Fibroblast of villous mesenchyme (primary cell): Measurements from ENCODE around the gene WDR5B. TPM values are rescaled to one million over a fixed set of nuclear protein-coding genes. Genes with fewer than 3 reads are reported as not detected.
"Not testable (repeated sequence)": the region's sequence is repeated elsewhere in the genome, so short reads cannot be mapped to it uniquely, and the experiment has no call there.

Source experiments
- DNase-seq: peaks from one replicate; pipeline ENCODE4 v3.0.0-alpha.2; 2010; ENCODE audit warnings: low read depth
- H3K4me3 ChIP-seq: 2 replicates; pipeline ENCODE4 v1.5.1; 2011; ENCODE audit warnings: low read depth, mild to moderate bottlenecking, low read length
- CTCF ChIP-seq: IDR thresholded peaks from 2 replicates; pipeline ENCODE4 v1.5.1; 2012; ENCODE audit warnings: low read depth, mild to moderate bottlenecking, low read length; ENCODE audit not compliant: insufficient read depth
- small RNA-seq: library from RNA; depleted of rRNA; stranded (forward); fragments of <200 nt; gene quantifications from one replicate; pipeline ENCODE3, GENCODE V24; 2012
- total RNA-seq: library from RNA; depleted of rRNA; stranded (reverse); fragments of >200 nt; gene quantifications from 2 replicates; pipeline ENCODE4 v1.2.3, GENCODE V29; 2012

The WDR5B gene
- total RNA-seq, 1 donor, result 6.9 TPM

- DNase-seq, result no peak
- H3K4me3 ChIP-seq, result no peak overlapping the region
- no peak for TF ChIP-seq CTCF
Observed at GRCh38 chr3:122374034-122374433, 41.8 kb downstream of the WDR5B start.

GRCh38 chr3:122366379-122366749 is 49.5 kb downstream of the WDR5B start:
- no peak for TF ChIP-seq CTCF
- no peak for DNase-seq
- H3K4me3 ChIP-seq, result no peak overlapping the region

GRCh38 chr3:122365582-122366378 is 50.1 kb downstream of the WDR5B start:
- peak; percentile 59 for DNase-seq
- not testable (repeated sequence) for H3K4me3 ChIP-seq

GRCh38 chr3:122365073-122365472 is 50.8 kb downstream of the WDR5B start:
- TF ChIP-seq CTCF, result no peak
- H3K4me3 ChIP-seq, result no peak overlapping the region
- DNase-seq, result no peak

- no peak for TF ChIP-seq CTCF
- no peak for DNase-seq
- no peak overlapping the region for H3K4me3 ChIP-seq
Observed at GRCh38 chr3:122364490-122364889, 51.4 kb downstream of the WDR5B start.

Small RNA genes within 50 kb of the gene (small RNA-seq; reads per million reads assigned to genes)
- gene AC083798.1, result not detected

Other genes with a start within 250 kb of the WDR5B start
- gene CASR, start 232.4 kb downstream of the WDR5B start, total RNA-seq, result not detected in 2 replicates
- gene CSTA, start 90.8 kb downstream of the WDR5B start, total RNA-seq, result 0.32 TPM in 1 of 2 replicates, not detected in the other
- 29.0 and 36.3 TPM in 2 replicates for gene MIX23, start 32.8 kb downstream of the WDR5B start, total RNA-seq
- gene FAM162A, start 31.9 kb downstream of the WDR5B start, total RNA-seq, result 4.2 and 7.3 TPM in 2 replicates
- 32.2 and 44.0 TPM in 2 replicates for gene KPNA1, start 98.9 kb upstream of the WDR5B start, total RNA-seq
- gene PARP9, start 148.2 kb upstream of the WDR5B start, total RNA-seq, result 21.3 and 34.5 TPM in 2 replicates
- gene DTX3L, start 148.3 kb upstream of the WDR5B start, total RNA-seq, result 25.1 and 36.7 TPM in 2 replicates
- gene PARP15, start 161.6 kb upstream of the WDR5B start, total RNA-seq, result under 0.01 TPM in 2 replicates